Thymus (tissue), 11 donors: ENCODE results near the gene WDR82. TPM values are rescaled to one million over a fixed set of nuclear protein-coding genes. Genes with fewer than 3 reads are reported as not detected.
"Not testable (repeated sequence)": the region's sequence is repeated elsewhere in the genome, so short reads cannot be mapped to it uniquely, and the experiment has no call there.

Experiments used
- DNase-seq, 9 donors: peaks; one replicate each; pipeline ENCODE4 v3.0.0-alpha.2; 2013; ENCODE audit warnings: low spot score in 9 of 9, low read depth in 6 of 9, missing footprints in 1 of 9
- H3K27ac ChIP-seq, 2 donors: one replicate each; pipeline ENCODE4 v1.5.1; 2013; ENCODE audit warnings: control low read depth in 1 of 2, low read depth in 1 of 2, low read length in 1 of 2, mild to moderate bottlenecking in 1 of 2, moderate library complexity in 1 of 2
- H3K27me3 ChIP-seq, 2 donors: one replicate each; pipeline ENCODE4 v1.5.1; 2013; ENCODE audit warnings: low read length in 1 of 2; ENCODE audit not compliant: control insufficient read depth in 2 of 2, insufficient read depth in 1 of 2
- H3K36me3 ChIP-seq, 2 donors: one replicate each; pipeline ENCODE4 v1.5.1; 2013; ENCODE audit warnings: low read length in 1 of 2, mild to moderate bottlenecking in 1 of 2, moderate library complexity in 1 of 2; ENCODE audit not compliant: control insufficient read depth in 2 of 2, insufficient read depth in 2 of 2
- H3K4me1 ChIP-seq, 2 donors: one replicate each; pipeline ENCODE4 v1.5.1; 2013; ENCODE audit warnings: low read length in 2 of 2; ENCODE audit not compliant: control insufficient read depth in 2 of 2, insufficient read depth in 2 of 2
- H3K4me3 ChIP-seq, 2 donors: one replicate each; pipeline ENCODE4 v1.5.1; 2013; ENCODE audit warnings: low read length in 2 of 2, control low read depth in 1 of 2, mild to moderate bottlenecking in 1 of 2
- H3K9me3 ChIP-seq, 2 donors: one replicate each; pipeline ENCODE4 v1.5.1; 2013; ENCODE audit warnings: low read length in 1 of 2, mild to moderate bottlenecking in 1 of 2; ENCODE audit not compliant: control insufficient read depth in 2 of 2, insufficient read depth in 1 of 2
- WGBS: extraction: QIAGEN DNeasy Blood & Tissue Kit; methylation state at CpG from one replicate; pipeline ENCODE4 v1.1.7; 2013; 5-methylcytosine and 5-hydroxymethylcytosine counted together
- polyA plus RNA-seq: library from polyadenylated mRNA; stranded (reverse); fragments of 200-250 nt; gene quantifications from one replicate; pipeline ENCODE4 v1.2.3, GENCODE V29; 2013
- total RNA-seq: library from RNA; stranded (reverse); fragments of 120-200 nt; gene quantifications from one replicate; pipeline ENCODE4 v1.2.4, GENCODE V29; 2013
- donor health status: healthy.

Gene WDR82
- total and polyA plus RNA-seq, 2 donors, result 47.4 to 60.5 TPM

GRCh38 chr3:52283306-52283705, 4.9 kb upstream of the WDR82 start:
- no peak overlapping the region for H3K4me3 ChIP-seq
- H3K4me1 ChIP-seq, result peaks cover 17 to 51% of the 10 kb centered on the region in 2 donors
- no peak for DNase-seq
- H3K9me3 ChIP-seq, result no peaks in the 10 kb centered on the region
- H3K36me3 ChIP-seq, result no peaks in the 10 kb centered on the region
- 96% methylated on average over 1 of the region's 1 CpG for WGBS
- H3K27ac ChIP-seq, result peak overlapping the region in 1 of 2 donors; percentile 31
- H3K27me3 ChIP-seq, result no peaks in the 10 kb centered on the region

- no peaks in the 10 kb centered on the region for H3K27me3 ChIP-seq
- H3K4me3 ChIP-seq, result no peak overlapping the region
- no peaks in the 10 kb centered on the region for H3K9me3 ChIP-seq
- no peaks in the 10 kb centered on the region for H3K36me3 ChIP-seq
- 21% methylated on average over 8 of the region's 8 CpGs for WGBS
- DNase-seq, result peak in 7 of 9 donors; percentile 24 to 83 (median 56)
- H3K4me1 ChIP-seq, result peaks cover 17 to 48% of the 10 kb centered on the region in 2 donors
- H3K27ac ChIP-seq, result peak overlapping the region; percentile 90 to 93
Observed at GRCh38 chr3:52281981-52282801, 3.7 kb upstream of the WDR82 start.

GRCh38 chr3:52280050-52280461, 1.6 kb upstream of the WDR82 start:
- Histone ChIP-seq H3K4me3 (no peak overlapping the region), H3K27ac (peak overlapping the region; percentile 58 to 75), H3K4me1 (peaks cover 22 to 55% of the 10 kb centered on the region in 2 donors), H3K36me3 (peaks cover 0 to 3% of the 10 kb centered on the region in 2 donors), H3K9me3 (no peaks in the 10 kb centered on the region), H3K27me3 (no peaks in the 10 kb centered on the region)
- no peak for DNase-seq
- 91% methylated on average over 6 of the region's 6 CpGs for WGBS

GRCh38 chr3:52279596-52279995, 1.1 kb upstream of the WDR82 start:
- H3K4me3 ChIP-seq, result peak overlapping the region; percentile 75 to 87
- no peaks in the 10 kb centered on the region for H3K27me3 ChIP-seq
- peaks cover 22 to 57% of the 10 kb centered on the region in 2 donors for H3K4me1 ChIP-seq
- no peaks in the 10 kb centered on the region for H3K9me3 ChIP-seq
- DNase-seq, result no peak
- peaks cover 0 to 5% of the 10 kb centered on the region in 2 donors for H3K36me3 ChIP-seq
- WGBS, result 87% methylated on average over 2 of the region's 2 CpGs
- H3K27ac ChIP-seq, result peak overlapping the region; percentile 75 to 77

- peak in 7 of 9 donors; percentile 26 to 79 (median 53) for DNase-seq
- Histone ChIP-seq H3K4me3 (peak overlapping the region; percentile 75 to 87), H3K27ac (peak overlapping the region; percentile 89 to 98), H3K4me1 (peaks cover 25 to 58% of the 10 kb centered on the region in 2 donors), H3K36me3 (peaks cover 3 to 20% of the 10 kb centered on the region in 2 donors), H3K9me3 (no peaks in the 10 kb centered on the region), H3K27me3 (no peaks in the 10 kb centered on the region)
- under 1% methylated on average over 54 of the region's 54 CpGs for WGBS
Observed at GRCh38 chr3:52277972-52278509, 408 bp downstream of the WDR82 start.

- Histone ChIP-seq H3K27me3 (no peaks in the 10 kb centered on the region), H3K27ac (peak overlapping the region; percentile 89 to 98), H3K9me3 (no peaks in the 10 kb centered on the region), H3K4me1 (peaks cover 24 to 55% of the 10 kb centered on the region in 2 donors), H3K36me3 (peaks cover 6 to 26% of the 10 kb centered on the region in 2 donors), H3K4me3 (peak overlapping the region; percentile 75 to 87)
- DNase-seq, result peak in 7 of 9 donors; percentile 42 to 76 (median 59)
- 2% methylated on average over 28 of the region's 28 CpGs for WGBS
Observed at GRCh38 chr3:52277071-52277964, 1.1 kb downstream of the WDR82 start.

- not testable (repeated sequence) for DNase-seq, H3K27ac ChIP-seq, H3K4me3 ChIP-seq, H3K27me3 ChIP-seq, H3K9me3 ChIP-seq
- H3K4me1 ChIP-seq, result peaks cover 19 to 48% of the 10 kb centered on the region in 2 donors
- WGBS, result 94% methylated on average over 18 of the region's 18 CpGs
- peaks cover 19 to 50% of the 10 kb centered on the region in 2 donors for H3K36me3 ChIP-seq
Observed at GRCh38 chr3:52274781-52275180, 3.7 kb downstream of the WDR82 start.

- H3K36me3 ChIP-seq, result peaks cover 33 to 68% of the 10 kb centered on the region in 2 donors
- H3K4me3 ChIP-seq, result no peak overlapping the region
- H3K27ac ChIP-seq, result no peak overlapping the region
Observed at GRCh38 chr3:52272831-52273230, 5.6 kb downstream of the WDR82 start.

More at GRCh38 chr3:52272831-52273230, 5.6 kb downstream of the WDR82 start:
- H3K27me3 ChIP-seq, result no peaks in the 10 kb centered on the region
- H3K4me1 ChIP-seq, result peaks cover 14 to 38% of the 10 kb centered on the region in 2 donors
- DNase-seq, result no peak
- no peaks in the 10 kb centered on the region for H3K9me3 ChIP-seq
- 96% methylated on average over 3 of the region's 3 CpGs for WGBS
